ENCODE results near the gene DCTPP1.

DCTPP1 gene

DNA sequence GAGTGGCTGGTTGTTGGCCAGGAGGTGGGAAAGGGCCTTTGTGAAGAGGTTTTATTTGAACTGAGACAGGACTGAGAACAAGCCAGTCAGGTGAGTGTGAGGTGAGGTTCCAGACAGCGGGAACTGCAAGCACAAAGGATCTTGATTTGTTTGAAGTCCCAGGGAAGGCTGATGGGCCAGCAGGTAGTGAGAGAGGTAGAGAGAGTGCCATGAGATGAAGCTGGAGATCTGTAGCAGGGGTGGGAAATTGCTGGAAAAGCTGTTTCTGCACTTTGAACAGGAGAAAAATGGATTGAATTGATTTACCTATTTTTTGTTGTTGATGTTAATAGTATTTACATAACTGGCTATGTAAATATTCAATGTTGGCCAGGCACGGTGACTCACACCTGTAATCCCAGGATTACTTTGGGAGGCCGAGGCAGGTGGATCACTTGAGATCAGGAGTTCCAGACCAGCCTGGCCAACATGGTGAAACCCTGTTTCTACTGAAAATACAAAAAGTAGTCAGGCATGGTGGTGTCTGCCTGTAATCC, 7.7 kb upstream of the DCTPP1 start:
- no peak for TF ChIP-seq PATZ1 (CRISPR knock-in tag; IDR thresholded peaks at IDR 0.05; ENCODE audit: borderline replicate concordance)
- TF ChIP-seq ZC3H10 (CRISPR knock-in tag; IDR thresholded peaks at IDR 0.05): no peak
- TF ChIP-seq BACH2 (CRISPR knock-in tag; IDR thresholded peaks at IDR 0.05; ENCODE audit: borderline replicate concordance): no peak
- TF ChIP-seq PPARA (CRISPR knock-in tag; IDR thresholded peaks at IDR 0.05; ENCODE audit: borderline replicate concordance): no peak
- no peak for TF ChIP-seq SNAI2 (CRISPR knock-in tag; IDR thresholded peaks at IDR 0.05)
- no peak for TF ChIP-seq CREB5 (CRISPR knock-in tag; IDR thresholded peaks at IDR 0.05; ENCODE audit: low read depth)
- no peak for TF ChIP-seq POU6F1 (CRISPR knock-in tag; IDR thresholded peaks at IDR 0.05; ENCODE audit: borderline replicate concordance, low read depth)
- TF ChIP-seq ZNF70 (CRISPR knock-in tag; IDR thresholded peaks at IDR 0.05): no peak
- no peak for TF ChIP-seq TOX (CRISPR knock-in tag; IDR thresholded peaks at IDR 0.05; ENCODE audit: borderline replicate concordance)
- TF ChIP-seq ZNF565 (CRISPR knock-in tag; conservative IDR thresholded peaks at IDR 0.05; ENCODE audit: low read depth): no peak
- TF ChIP-seq RARB (CRISPR knock-in tag; IDR thresholded peaks at IDR 0.05): no peak
- TF ChIP-seq, protein P1, sequence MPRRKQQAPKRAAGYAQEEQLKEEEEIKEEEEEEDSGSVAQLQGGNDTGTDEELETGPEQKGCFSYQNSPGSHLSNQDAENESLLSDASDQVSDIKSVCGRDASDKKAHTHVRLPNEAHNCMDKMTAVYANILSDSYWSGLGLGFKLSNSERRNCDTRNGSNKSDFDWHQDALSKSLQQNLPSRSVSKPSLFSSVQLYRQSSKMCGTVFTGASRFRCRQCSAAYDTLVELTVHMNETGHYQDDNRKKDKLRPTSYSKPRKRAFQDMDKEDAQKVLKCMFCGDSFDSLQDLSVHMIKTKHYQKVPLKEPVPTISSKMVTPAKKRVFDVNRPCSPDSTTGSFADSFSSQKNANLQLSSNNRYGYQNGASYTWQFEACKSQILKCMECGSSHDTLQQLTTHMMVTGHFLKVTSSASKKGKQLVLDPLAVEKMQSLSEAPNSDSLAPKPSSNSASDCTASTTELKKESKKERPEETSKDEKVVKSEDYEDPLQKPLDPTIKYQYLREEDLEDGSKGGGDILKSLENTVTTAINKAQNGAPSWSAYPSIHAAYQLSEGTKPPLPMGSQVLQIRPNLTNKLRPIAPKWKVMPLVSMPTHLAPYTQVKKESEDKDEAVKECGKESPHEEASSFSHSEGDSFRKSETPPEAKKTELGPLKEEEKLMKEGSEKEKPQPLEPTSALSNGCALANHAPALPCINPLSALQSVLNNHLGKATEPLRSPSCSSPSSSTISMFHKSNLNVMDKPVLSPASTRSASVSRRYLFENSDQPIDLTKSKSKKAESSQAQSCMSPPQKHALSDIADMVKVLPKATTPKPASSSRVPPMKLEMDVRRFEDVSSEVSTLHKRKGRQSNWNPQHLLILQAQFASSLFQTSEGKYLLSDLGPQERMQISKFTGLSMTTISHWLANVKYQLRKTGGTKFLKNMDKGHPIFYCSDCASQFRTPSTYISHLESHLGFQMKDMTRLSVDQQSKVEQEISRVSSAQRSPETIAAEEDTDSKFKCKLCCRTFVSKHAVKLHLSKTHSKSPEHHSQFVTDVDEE (CRISPR knock-in tag; IDR thresholded peaks at IDR 0.05): no peak
- TF ChIP-seq OSR1 (CRISPR knock-in tag; IDR thresholded peaks at IDR 0.05): no peak
- no peak for TF ChIP-seq ISL1 (CRISPR knock-in tag; IDR thresholded peaks at IDR 0.05)
- no peak for TF ChIP-seq GLIS3 (CRISPR knock-in tag; IDR thresholded peaks at IDR 0.05)
- no peak for TF ChIP-seq ARNTL (CRISPR knock-in tag; IDR thresholded peaks at IDR 0.05; ENCODE audit: borderline replicate concordance, low read depth)
- TF ChIP-seq CSDC2 (CRISPR knock-in tag; IDR thresholded peaks at IDR 0.05): no peak
- no peak for TF ChIP-seq ZNF8 (CRISPR knock-in tag; IDR thresholded peaks at IDR 0.05)
- no peak for TF ChIP-seq ZFP30 (CRISPR knock-in tag; IDR thresholded peaks at IDR 0.05)
- ATAC-seq: no peak

- TF ChIP-seq ZFP30 (CRISPR knock-in tag; IDR thresholded peaks at IDR 0.05): no peak
- no peak for TF ChIP-seq CSRNP3 (CRISPR knock-in tag; IDR thresholded peaks at IDR 0.05)
- TF ChIP-seq ARNTL (CRISPR knock-in tag; IDR thresholded peaks at IDR 0.05; ENCODE audit: borderline replicate concordance, low read depth): no peak
- no peak for TF ChIP-seq ZNF70 (CRISPR knock-in tag; IDR thresholded peaks at IDR 0.05)
- no peak for TF ChIP-seq ZC3H10 (CRISPR knock-in tag; IDR thresholded peaks at IDR 0.05)
- TF ChIP-seq SNAI2 (CRISPR knock-in tag; IDR thresholded peaks at IDR 0.05): no peak
- TF ChIP-seq RARB (CRISPR knock-in tag; IDR thresholded peaks at IDR 0.05): no peak
- TF ChIP-seq GLIS3 (CRISPR knock-in tag; IDR thresholded peaks at IDR 0.05): no peak
- TF ChIP-seq TCF4 (CRISPR knock-in tag; IDR thresholded peaks at IDR 0.05; ENCODE audit: borderline replicate concordance): no peak
- no peak for TF ChIP-seq TOX (CRISPR knock-in tag; IDR thresholded peaks at IDR 0.05; ENCODE audit: borderline replicate concordance)
- TF ChIP-seq OSR1 (CRISPR knock-in tag; IDR thresholded peaks at IDR 0.05): no peak
- no peak for TF ChIP-seq BACH2 (CRISPR knock-in tag; IDR thresholded peaks at IDR 0.05; ENCODE audit: borderline replicate concordance)
- TF ChIP-seq ISL1 (CRISPR knock-in tag; IDR thresholded peaks at IDR 0.05): no peak
- TF ChIP-seq PPARA (CRISPR knock-in tag; IDR thresholded peaks at IDR 0.05; ENCODE audit: borderline replicate concordance): no peak
- TF ChIP-seq ZNF8 (CRISPR knock-in tag; IDR thresholded peaks at IDR 0.05): no peak
- no peak for TF ChIP-seq ZNF565 (CRISPR knock-in tag; conservative IDR thresholded peaks at IDR 0.05; ENCODE audit: low read depth)
- TF ChIP-seq CREB5 (CRISPR knock-in tag; IDR thresholded peaks at IDR 0.05; ENCODE audit: low read depth): no peak
- no peak for TF ChIP-seq CSDC2 (CRISPR knock-in tag; IDR thresholded peaks at IDR 0.05)
- TF ChIP-seq, protein P1 (CRISPR knock-in tag; IDR thresholded peaks at IDR 0.05): no peak
- no peak for ATAC-seq
These were observed 5.0 kb upstream of the DCTPP1 start for GRCh38 chr16:30434852-30435251.
